Activated CD8-positive, alpha-beta T cell treated with anti-CD3 and anti-CD28 coated beads for 36 hours (primary cell): ENCODE results near the gene SLC14A1. TPM values are rescaled to one million over a fixed set of nuclear protein-coding genes. Genes with fewer than 3 reads are reported as not detected.

ENCODE experiments used
- ATAC-seq: fragments of 200-7000 bp; cut with Tn5 transposase; one replicate; pipeline ENCODE4 v1.10.0; 2021; ENCODE audit warnings: mild to moderate bottlenecking, moderate library complexity
- CTCF ChIA-PET: fragments of 350-600 bp; sonication (Branson Sonifier 250); formaldehyde crosslinking; loops from one replicate; lab custom pipeline; 2021; ENCODE audit warnings: antibody characterized with exemption; lab: Charles Lee
- POLR2A ChIA-PET: fragments of 350-600 bp; sonication (Branson Sonifier 250); formaldehyde crosslinking; loops from one replicate; lab custom pipeline; 2021; ENCODE audit warnings: antibody characterized with exemption; lab: Charles Lee
- DNase-seq: peaks from one replicate; pipeline ENCODE4 v3.0.0-alpha.2; 2020
- H3K27ac Mint-ChIP-seq: one replicate; pipeline ENCODE4 v1.8.0; 2021; ENCODE audit warnings: mild to moderate bottlenecking, mixed read lengths
- H3K27me3 Mint-ChIP-seq: one replicate; pipeline ENCODE4 v1.8.0; 2021; ENCODE audit warnings: mixed read lengths
- H3K36me3 Mint-ChIP-seq: one replicate; pipeline ENCODE4 v1.8.0; 2021; ENCODE audit warnings: low read depth, mixed read lengths
- H3K4me1 Mint-ChIP-seq: one replicate; pipeline ENCODE4 v1.8.0; 2021; ENCODE audit warnings: low read depth, mixed read lengths
- H3K4me3 Mint-ChIP-seq: one replicate; pipeline ENCODE4 v1.8.0; 2021; ENCODE audit warnings: mild to moderate bottlenecking, moderate library complexity, mixed read lengths
- H3K9me3 Mint-ChIP-seq: one replicate; pipeline ENCODE4 v1.8.0; 2021; ENCODE audit warnings: mixed read lengths
- intact Hi-C: fragments of 100-400 bp; cut with micrococcal nuclease; formaldehyde crosslinking; loops from one replicate; pipeline ENCODE4 v1.10.0; 2022
- total RNA-seq, 2 experiments: library from RNA; stranded (reverse); gene quantifications; one replicate each; pipeline ENCODE4 v1.2.3, GENCODE V29; 2021
- TF ChIP-seq, protein P1 (sequence below): fragments of 200-600 bp; IDR thresholded peaks from one replicate; pipeline ENCODE4 v1.8.0; 2022; ENCODE audit warnings: antibody characterized with exemption, mild to moderate bottlenecking

The SLC14A1 gene
- total RNA-seq, 2 experiments from 2014 or later = 3.1 TPM

DNA sequence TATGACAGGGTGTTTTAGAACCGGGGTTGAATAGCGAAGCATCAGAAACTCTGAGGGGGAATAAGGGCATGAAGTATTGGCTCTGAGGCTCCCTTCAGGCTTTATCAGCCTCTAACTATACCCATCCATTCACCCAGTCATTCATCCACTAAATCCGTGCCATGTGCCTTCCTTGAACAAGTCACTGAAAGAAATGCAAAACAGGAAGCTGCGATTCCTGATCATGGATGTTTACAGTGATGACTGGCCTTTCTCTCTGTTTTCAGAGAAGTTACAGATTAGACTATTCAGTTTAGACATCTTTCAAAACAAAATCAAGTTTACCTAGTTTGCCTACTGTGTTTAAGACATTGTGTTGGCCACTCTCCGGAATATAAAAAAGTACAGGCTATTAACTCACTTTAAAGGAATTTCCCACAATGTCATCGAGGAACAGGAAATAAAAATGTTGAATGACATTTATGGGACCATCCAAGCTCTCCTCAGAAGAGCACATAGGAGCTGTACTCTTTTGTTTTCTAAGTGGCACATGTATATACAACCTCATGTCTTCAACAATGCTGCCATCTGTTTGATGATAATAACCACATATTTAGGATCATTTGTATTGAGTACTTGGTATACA lies 43.8 kb upstream of the SLC14A1 start:
- POLR2A ChIA-PET = interaction anchor here (1.3 kb wide), 1 partner anchor 14 kb away, joined by 3 read pairs; no protein-coding TSS in a partner anchor

DNA sequence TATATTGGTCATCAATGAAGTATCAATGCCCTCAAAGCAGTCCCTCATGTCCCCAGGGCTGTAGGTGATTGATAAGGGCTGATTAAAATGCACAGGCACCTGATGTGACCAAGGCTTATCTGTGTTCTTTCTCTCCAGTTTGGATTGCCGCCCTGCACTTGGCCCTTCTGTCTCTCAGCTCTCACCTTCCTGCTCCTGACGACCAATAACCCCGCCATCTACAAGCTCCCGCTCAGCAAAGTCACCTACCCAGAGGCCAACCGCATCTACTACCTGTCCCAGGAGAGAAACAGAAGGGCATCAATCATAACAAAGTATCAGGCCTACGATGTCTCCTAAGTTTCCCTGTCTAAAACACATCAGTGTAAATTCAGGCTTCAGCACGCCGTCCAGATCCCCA lies 41.8 kb upstream of the SLC14A1 start:
- ATAC-seq (no peak), DNase-seq (no peak)
- intact Hi-C loops = no loop called here
- no peaks in the 10 kb centered on the region for H3K36me3 Mint-ChIP-seq
- H3K9me3 Mint-ChIP-seq = no peaks in the 10 kb centered on the region
- peaks cover 7% of the 10 kb centered on the region for H3K27me3 Mint-ChIP-seq
- no peak overlapping the region for H3K27ac Mint-ChIP-seq
- H3K4me1 Mint-ChIP-seq = peaks cover 40% of the 10 kb centered on the region
- TF ChIP-seq, protein P1, sequence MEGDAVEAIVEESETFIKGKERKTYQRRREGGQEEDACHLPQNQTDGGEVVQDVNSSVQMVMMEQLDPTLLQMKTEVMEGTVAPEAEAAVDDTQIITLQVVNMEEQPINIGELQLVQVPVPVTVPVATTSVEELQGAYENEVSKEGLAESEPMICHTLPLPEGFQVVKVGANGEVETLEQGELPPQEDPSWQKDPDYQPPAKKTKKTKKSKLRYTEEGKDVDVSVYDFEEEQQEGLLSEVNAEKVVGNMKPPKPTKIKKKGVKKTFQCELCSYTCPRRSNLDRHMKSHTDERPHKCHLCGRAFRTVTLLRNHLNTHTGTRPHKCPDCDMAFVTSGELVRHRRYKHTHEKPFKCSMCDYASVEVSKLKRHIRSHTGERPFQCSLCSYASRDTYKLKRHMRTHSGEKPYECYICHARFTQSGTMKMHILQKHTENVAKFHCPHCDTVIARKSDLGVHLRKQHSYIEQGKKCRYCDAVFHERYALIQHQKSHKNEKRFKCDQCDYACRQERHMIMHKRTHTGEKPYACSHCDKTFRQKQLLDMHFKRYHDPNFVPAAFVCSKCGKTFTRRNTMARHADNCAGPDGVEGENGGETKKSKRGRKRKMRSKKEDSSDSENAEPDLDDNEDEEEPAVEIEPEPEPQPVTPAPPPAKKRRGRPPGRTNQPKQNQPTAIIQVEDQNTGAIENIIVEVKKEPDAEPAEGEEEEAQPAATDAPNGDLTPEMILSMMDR = no peak
- POLR2A ChIA-PET = interaction anchor here (1.8 kb wide), 1 partner anchor 16 kb away, joined by 4 read pairs; no protein-coding TSS in a partner anchor
- H3K4me3 Mint-ChIP-seq = no peak overlapping the region
- CTCF ChIA-PET = interaction anchor here (1.1 to 17.4 kb wide), 5 partner anchors 10 to 198 kb away, joined by 3 to 231 read pairs (median 5); no protein-coding TSS in a partner anchor

More for the DNA sequence above, 43.8 kb upstream of the SLC14A1 start:
- Mint-ChIP-seq H3K4me1 (peaks cover 22% of the 10 kb centered on the region), H3K27me3 (peaks cover 7% of the 10 kb centered on the region), H3K36me3 (no peaks in the 10 kb centered on the region), H3K4me3 (no peak overlapping the region), H3K27ac (no peak overlapping the region), H3K9me3 (no peaks in the 10 kb centered on the region)
- intact Hi-C loops = no loop called here
- CTCF ChIA-PET = interaction anchor here (17.4 kb wide), 1 partner anchor 15 kb away, joined by 231 read pairs; no protein-coding TSS in a partner anchor
- TF ChIP-seq, protein P1 = no peak
- DNase-seq = no peak
- ATAC-seq = no peak

DNA sequence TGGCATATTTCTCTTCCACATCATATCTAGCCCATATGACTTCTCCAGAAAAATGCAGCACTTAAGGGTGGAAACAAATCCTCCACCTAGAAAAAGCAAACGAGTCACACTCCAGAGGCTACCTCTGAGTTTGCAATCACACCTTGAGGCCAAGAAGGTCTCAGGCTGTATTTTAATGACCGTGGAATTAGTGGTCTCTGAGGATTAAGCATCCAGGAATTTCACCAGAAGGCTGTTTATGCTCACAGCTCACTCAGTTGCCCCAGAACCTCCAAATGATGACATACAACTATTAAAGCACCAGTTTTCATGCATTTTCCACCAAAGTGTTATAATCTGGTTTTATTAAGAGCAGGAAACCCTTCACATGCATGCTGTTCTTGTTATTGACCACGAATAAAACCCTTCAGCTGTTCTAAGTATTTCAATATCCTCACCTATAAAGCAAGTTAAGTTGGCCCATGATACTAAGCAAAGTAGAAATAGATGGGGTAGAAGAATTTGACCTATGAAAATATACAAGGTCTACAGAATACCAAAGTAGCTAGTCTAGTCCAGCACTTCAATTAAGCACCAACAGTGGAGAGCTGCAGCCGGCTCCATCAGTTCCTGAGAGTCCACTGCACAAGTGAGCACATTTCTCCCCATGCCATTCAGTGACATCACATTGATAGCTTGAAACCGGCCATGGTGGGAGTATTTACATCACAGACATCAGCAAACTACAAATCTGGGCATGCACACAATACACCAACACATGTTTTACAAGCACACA lies 39.5 kb upstream of the SLC14A1 start:
- Mint-ChIP-seq H3K9me3 (no peaks in the 10 kb centered on the region), H3K27me3 (peaks cover 7% of the 10 kb centered on the region), H3K4me1 (peaks cover 61% of the 10 kb centered on the region), H3K36me3 (peaks cover 2% of the 10 kb centered on the region), H3K4me3 (no peak overlapping the region), H3K27ac (peak overlapping the region; percentile 32)
- DNase-seq (no peak), ATAC-seq (no peak)
- intact Hi-C loops = loop anchor here (5.0 kb wide), 1 partner anchor 388 kb away; the partner anchor contains the start of gene PSTPIP2
- CTCF ChIA-PET = interaction anchor here (1.0 to 17.4 kb wide), 2 partner anchors 14 to 19 kb away, joined by 4 to 231 read pairs; no protein-coding TSS in a partner anchor
- TF ChIP-seq, protein P1 = no peak
- POLR2A ChIA-PET = interaction anchor here (1.0 kb wide), 1 partner anchor 18 kb away, joined by 3 read pairs; no protein-coding TSS in a partner anchor

DNA sequence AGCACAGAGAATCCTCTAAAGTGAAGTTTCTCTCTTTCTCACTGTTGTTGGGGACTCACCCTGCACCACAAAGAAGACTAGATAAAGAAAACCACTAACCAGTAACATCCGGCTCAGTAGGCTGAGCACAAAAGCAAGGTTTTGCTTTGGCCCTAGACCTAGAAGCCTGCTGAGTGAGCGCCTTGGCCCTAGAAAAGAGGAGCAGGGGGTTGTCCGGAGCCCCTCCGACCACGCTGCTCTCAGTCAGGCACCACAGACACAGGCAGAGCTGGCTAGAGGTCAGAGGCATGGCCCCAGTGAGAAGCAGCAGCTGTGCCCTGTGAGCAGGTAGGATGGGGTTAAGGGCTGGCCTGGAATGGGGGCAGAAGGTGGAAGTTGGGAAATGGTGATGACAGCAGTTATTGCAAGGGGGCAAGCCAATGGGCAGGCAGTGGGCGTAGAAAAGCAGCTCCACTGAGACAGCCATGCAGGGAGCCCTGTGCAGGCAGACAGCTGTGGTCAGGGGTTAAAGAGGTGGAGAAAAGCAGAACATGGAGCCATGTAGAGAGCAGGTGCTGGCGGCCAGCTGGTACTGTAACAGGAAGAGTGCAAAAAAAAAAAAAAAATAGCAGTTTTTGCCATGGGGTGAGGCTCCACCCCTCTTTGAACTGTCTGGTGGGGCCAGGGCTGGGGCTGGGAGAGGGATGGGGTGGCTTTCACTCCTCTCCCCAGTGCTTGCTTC lies 36.9 kb upstream of the SLC14A1 start:
- H3K27me3 Mint-ChIP-seq = peaks cover 7% of the 10 kb centered on the region
- peak overlapping the region; percentile 97 for H3K27ac Mint-ChIP-seq
- H3K9me3 Mint-ChIP-seq = no peaks in the 10 kb centered on the region
- H3K4me1 Mint-ChIP-seq = peaks cover 77% of the 10 kb centered on the region
- ChIA-PET CTCF (interaction anchor here (1.0 to 17.4 kb wide), 12 partner anchors 10 to 387 kb away, joined by 3 to 231 read pairs (median 8); no protein-coding TSS in a partner anchor), POLR2A (interaction anchor here (0.8 to 2.9 kb wide), 5 partner anchors 9 to 180 kb away, joined by 3 to 23 read pairs (median 7); no protein-coding TSS in a partner anchor)
- DNase-seq (peak; percentile 76), ATAC-seq (peak; percentile 78)
- H3K4me3 Mint-ChIP-seq = peak overlapping the region; percentile 75
- intact Hi-C loops = loop anchor here (1.0 to 5.0 kb wide), 3 partner anchors 21 to 385 kb away; partner anchors contain the start of gene PSTPIP2
- peaks cover 2% of the 10 kb centered on the region for H3K36me3 Mint-ChIP-seq
- TF ChIP-seq, protein P1 = no peak
